A549 (cell line): Measurements from ENCODE around the gene DNAH8.

Experiments used
- CHD4 ChIP-seq: fragments of 200-600 bp; sonication (generic); IDR thresholded peaks from 2 replicates; pipeline ENCODE4 v1.6.1; 2016; ENCODE audit warnings: antibody characterized with exemption, mild to moderate bottlenecking, borderline replicate concordance
- CTCF ChIP-seq: fragments of >200 bp; sonication (Bioruptor Twin); formaldehyde crosslinking; IDR thresholded peaks from 3 replicates; pipeline ENCODE4 v1.5.1; 2016
- EP300 ChIP-seq, 2 experiments: fragments of >200 bp; sonication (Bioruptor Twin); formaldehyde crosslinking; IDR thresholded peaks; 2 replicates in 1 of 2; 3 replicates in 1 of 2; pipeline ENCODE4 v1.6.1; 2016 to 2017
- GATA3 ChIP-seq: IDR thresholded peaks from 2 replicates; pipeline ENCODE4 v1.6.1; 2012; ENCODE audit warnings: borderline replicate concordance
- HOXA7 ChIP-seq: fragments of 250-450 bp; sonication (Bioruptor Pico); IDR thresholded peaks from 2 replicates; pipeline ENCODE4 v1.5.0; 2020; ENCODE audit warnings: mild to moderate bottlenecking, moderate library complexity
- JUNB ChIP-seq: fragments of >200 bp; sonication (Bioruptor Twin); formaldehyde crosslinking; IDR thresholded peaks from 2 replicates; pipeline ENCODE4 v1.6.1; 2016
- KDM5A ChIP-seq: fragments of 200-600 bp; sonication (generic); IDR thresholded peaks from 2 replicates; pipeline ENCODE4 v1.6.1; 2016; ENCODE audit warnings: antibody characterized with exemption, mild to moderate bottlenecking
- NFE2L2 ChIP-seq: fragments of 150-350 bp; conservative IDR thresholded peaks from 2 replicates; pipeline ENCODE4 v1.6.1; 2014; ENCODE audit warnings: low read length
- POLR2A ChIP-seq: IDR thresholded peaks from 2 replicates; pipeline ENCODE4 v1.6.1; 2012; ENCODE audit warnings: mild to moderate bottlenecking, low read length
- RAD21 ChIP-seq, 2 experiments: fragments of >200 bp in 1 of 2; sonication (Bioruptor Twin) in 1 of 2; formaldehyde crosslinking in 1 of 2; IDR thresholded peaks in 1 of 2; conservative IDR thresholded peaks in 1 of 2; 2 replicates in 1 of 2; 3 replicates in 1 of 2; pipeline ENCODE4 v1.6.1; 2012 to 2018; ENCODE audit warnings: inconsistent platforms in 1 of 2
- REST ChIP-seq: fragments of 200-600 bp; sonication (generic); IDR thresholded peaks from 2 replicates; pipeline ENCODE4 v1.6.1; 2016; ENCODE audit warnings: antibody characterized with exemption, mild to moderate bottlenecking, moderate library complexity
- USF2 ChIP-seq: fragments of 450-650 bp; IDR thresholded peaks from 2 replicates; pipeline ENCODE4 v1.6.1; 2014; ENCODE audit warnings: antibody characterized with exemption
- ZSCAN20 ChIP-seq: fragments of 250-450 bp; sonication (Bioruptor Pico); IDR thresholded peaks from 2 replicates; pipeline ENCODE4 v1.8.0; 2022; ENCODE audit warnings: mild to moderate bottlenecking, moderate library complexity

- no peak for TF ChIP-seq NFE2L2
- TF ChIP-seq HOXA7 (CRISPR knock-in tag) = no peak
- TF ChIP-seq ZSCAN20 (CRISPR knock-in tag) = no peak
- TF ChIP-seq KDM5A = no peak
- no peak for TF ChIP-seq POLR2A
- no peak for TF ChIP-seq RAD21 (conservative IDR thresholded peaks at IDR 0.05 in 1 of 2, IDR thresholded peaks at IDR 0.05 in 1 of 2)
- TF ChIP-seq CTCF = no peak
- TF ChIP-seq REST = no peak
- TF ChIP-seq EP300 (IDR thresholded peaks at IDR 0.05) = no peak
- TF ChIP-seq USF2 = no peak
- no peak for TF ChIP-seq JUNB
- no peak for TF ChIP-seq GATA3
- no peak for TF ChIP-seq CHD4
Observed at GRCh38 chr6:39053016-39053624, 338.0 kb downstream of the DNAH8 start.
